ENCODE results near the gene PRPF31. TPM values are rescaled to one million over a fixed set of nuclear protein-coding genes. Genes with fewer than 3 reads are reported as not detected.

PRPF31 gene
- total RNA-seq, 1 donor from 2014 or later = 68.3 TPM

GRCh38 chr19:54121259-54121658 is 5.7 kb downstream of the PRPF31 start:
- H3K4me3 ChIP-seq (ENCODE audit: low read depth, low read length) = no peak overlapping the region
- no peak for DNase-seq (ENCODE audit: low read depth)
- TF ChIP-seq, protein P1, sequence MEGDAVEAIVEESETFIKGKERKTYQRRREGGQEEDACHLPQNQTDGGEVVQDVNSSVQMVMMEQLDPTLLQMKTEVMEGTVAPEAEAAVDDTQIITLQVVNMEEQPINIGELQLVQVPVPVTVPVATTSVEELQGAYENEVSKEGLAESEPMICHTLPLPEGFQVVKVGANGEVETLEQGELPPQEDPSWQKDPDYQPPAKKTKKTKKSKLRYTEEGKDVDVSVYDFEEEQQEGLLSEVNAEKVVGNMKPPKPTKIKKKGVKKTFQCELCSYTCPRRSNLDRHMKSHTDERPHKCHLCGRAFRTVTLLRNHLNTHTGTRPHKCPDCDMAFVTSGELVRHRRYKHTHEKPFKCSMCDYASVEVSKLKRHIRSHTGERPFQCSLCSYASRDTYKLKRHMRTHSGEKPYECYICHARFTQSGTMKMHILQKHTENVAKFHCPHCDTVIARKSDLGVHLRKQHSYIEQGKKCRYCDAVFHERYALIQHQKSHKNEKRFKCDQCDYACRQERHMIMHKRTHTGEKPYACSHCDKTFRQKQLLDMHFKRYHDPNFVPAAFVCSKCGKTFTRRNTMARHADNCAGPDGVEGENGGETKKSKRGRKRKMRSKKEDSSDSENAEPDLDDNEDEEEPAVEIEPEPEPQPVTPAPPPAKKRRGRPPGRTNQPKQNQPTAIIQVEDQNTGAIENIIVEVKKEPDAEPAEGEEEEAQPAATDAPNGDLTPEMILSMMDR (IDR thresholded peaks at IDR 0.05; ENCODE audit: insufficient read depth, low read length, poor library complexity, severe bottlenecking) = no peak
- peaks cover 3% of the 10 kb centered on the region for H3K36me3 ChIP-seq (ENCODE audit: control insufficient read depth, insufficient read depth, low read length)
- no peaks in the 10 kb centered on the region for H3K27me3 ChIP-seq (ENCODE audit: control insufficient read depth, insufficient read depth, low read length)

GRCh38 chr19:54123682-54124081 is 8.1 kb downstream of the PRPF31 start:
- H3K36me3 ChIP-seq (ENCODE audit: control insufficient read depth, insufficient read depth, low read length) = peaks cover 3% of the 10 kb centered on the region
- TF ChIP-seq, protein P1 (IDR thresholded peaks at IDR 0.05; ENCODE audit: insufficient read depth, low read length, poor library complexity, severe bottlenecking) = no peak
- no peak for DNase-seq (ENCODE audit: low read depth)
- H3K27me3 ChIP-seq (ENCODE audit: control insufficient read depth, insufficient read depth, low read length) = no peaks in the 10 kb centered on the region
- no peak overlapping the region for H3K4me3 ChIP-seq (ENCODE audit: low read depth, low read length)

DNA sequence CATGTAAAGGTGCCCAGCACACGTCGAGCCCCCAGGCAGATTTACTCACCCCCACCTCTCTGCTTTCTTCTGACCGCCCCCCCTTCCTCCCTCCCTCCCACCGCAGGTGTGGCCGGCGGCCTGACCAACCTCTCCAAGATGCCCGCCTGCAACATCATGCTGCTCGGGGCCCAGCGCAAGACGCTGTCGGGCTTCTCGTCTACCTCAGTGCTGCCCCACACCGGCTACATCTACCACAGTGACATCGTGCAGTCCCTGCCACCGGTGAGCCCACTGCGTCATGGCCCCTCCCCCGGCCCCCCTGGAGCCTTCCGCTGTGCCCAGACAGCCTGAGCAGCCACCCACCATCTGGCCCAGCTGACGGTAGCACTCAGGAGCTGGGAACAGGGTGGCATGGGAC is 8.8 kb downstream of the PRPF31 start:
- peaks cover 3% of the 10 kb centered on the region for H3K36me3 ChIP-seq (ENCODE audit: control insufficient read depth, insufficient read depth, low read length)
- H3K27me3 ChIP-seq (ENCODE audit: control insufficient read depth, insufficient read depth, low read length) = no peaks in the 10 kb centered on the region
- no peak for DNase-seq (ENCODE audit: low read depth)
- TF ChIP-seq, protein P1 (IDR thresholded peaks at IDR 0.05; ENCODE audit: insufficient read depth, low read length, poor library complexity, severe bottlenecking) = no peak
- no peak overlapping the region for H3K4me3 ChIP-seq (ENCODE audit: low read depth, low read length)

GRCh38 chr19:54125713-54126112 is 10.2 kb downstream of the PRPF31 start:
- no peaks in the 10 kb centered on the region for H3K36me3 ChIP-seq (ENCODE audit: control insufficient read depth, insufficient read depth, low read length)

DNA sequence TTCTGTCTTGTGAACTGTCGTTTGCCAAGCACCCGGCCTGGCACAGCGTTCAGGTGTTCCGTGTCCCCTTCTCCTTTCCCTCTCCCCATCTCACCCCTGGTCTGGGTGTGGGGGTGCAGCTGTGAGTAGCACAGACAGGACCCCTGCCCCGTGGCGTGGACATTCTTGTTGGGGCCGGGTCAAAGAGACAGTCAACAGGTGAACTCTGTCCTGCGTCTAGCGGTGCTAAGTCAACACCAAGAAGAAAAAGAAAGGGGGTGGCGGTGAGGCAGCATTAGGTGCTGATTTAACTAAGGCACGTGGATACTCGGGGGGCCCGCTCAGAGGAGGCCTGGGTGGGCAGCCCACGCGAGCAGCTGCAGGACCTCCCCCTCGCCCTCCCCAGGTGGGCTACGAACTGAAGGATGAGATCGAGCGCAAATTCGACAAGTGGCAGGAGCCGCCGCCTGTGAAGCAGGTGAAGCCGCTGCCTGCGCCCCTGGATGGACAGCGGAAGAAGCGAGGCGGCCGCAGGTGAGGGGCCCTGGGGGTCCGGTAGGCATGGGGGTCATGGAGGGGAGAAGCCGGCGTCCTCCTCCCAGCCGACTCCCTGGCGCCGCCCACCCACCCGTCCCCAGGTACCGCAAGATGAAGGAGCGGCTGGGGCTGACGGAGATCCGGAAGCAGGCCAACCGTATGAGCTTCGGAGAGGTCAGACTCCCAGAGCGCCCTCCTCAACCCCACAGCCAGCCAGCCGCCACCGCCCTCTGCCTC is 12.3 kb downstream of the PRPF31 start:
- no peak for DNase-seq (ENCODE audit: low read depth)
- H3K36me3 ChIP-seq (ENCODE audit: control insufficient read depth, insufficient read depth, low read length) = no peaks in the 10 kb centered on the region
- H3K27me3 ChIP-seq (ENCODE audit: control insufficient read depth, insufficient read depth, low read length) = no peaks in the 10 kb centered on the region
- TF ChIP-seq, protein P1 (IDR thresholded peaks at IDR 0.05; ENCODE audit: insufficient read depth, low read length, poor library complexity, severe bottlenecking) = no peak
- H3K4me3 ChIP-seq (ENCODE audit: low read depth, low read length) = no peak overlapping the region

More at GRCh38 chr19:54125713-54126112, 10.2 kb downstream of the PRPF31 start:
- DNase-seq (ENCODE audit: low read depth) = no peak
- TF ChIP-seq, protein P1 (IDR thresholded peaks at IDR 0.05; ENCODE audit: insufficient read depth, low read length, poor library complexity, severe bottlenecking) = no peak
- Histone ChIP-seq H3K27me3 (ENCODE audit: control insufficient read depth, insufficient read depth, low read length) (no peaks in the 10 kb centered on the region), H3K4me3 (ENCODE audit: low read depth, low read length) (no peak overlapping the region)

DNA sequence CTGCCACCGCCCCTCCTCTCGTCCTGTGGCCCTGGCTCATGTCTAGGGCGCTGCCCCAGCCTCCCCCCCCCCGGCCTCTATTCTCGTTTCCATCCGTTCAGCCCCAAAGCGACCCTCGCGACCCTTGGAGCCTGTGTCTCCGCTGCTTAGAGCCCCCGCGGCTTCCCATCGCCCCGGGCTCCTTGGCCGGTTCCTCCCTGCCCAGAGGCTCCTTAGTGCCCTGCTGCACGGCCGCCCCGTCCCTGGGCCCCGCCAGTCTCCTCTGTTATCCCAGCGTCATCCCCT is 12.8 kb downstream of the PRPF31 start:
- DNase-seq (ENCODE audit: low read depth) = no peak
- Histone ChIP-seq H3K27me3 (ENCODE audit: control insufficient read depth, insufficient read depth, low read length) (no peaks in the 10 kb centered on the region), H3K36me3 (ENCODE audit: control insufficient read depth, insufficient read depth, low read length) (no peaks in the 10 kb centered on the region), H3K4me3 (ENCODE audit: low read depth, low read length) (no peak overlapping the region)
- TF ChIP-seq, protein P1 (IDR thresholded peaks at IDR 0.05; ENCODE audit: insufficient read depth, low read length, poor library complexity, severe bottlenecking) = no peak

All from kidney epithelial cell (primary cell).